NCI-H1105 treated with DMSO at 0.1 percent for 48 hours (cell line): ENCODE measurements around the gene DCAF8L2.
"Not testable (repeated sequence)": the region's sequence is repeated elsewhere in the genome, so short reads cannot be mapped to it uniquely, and the experiment has no call there.

ENCODE experiments used
- DNase-seq: peaks from one replicate; lab custom pipeline; 2025; lab: John Stamatoyannopoulos, UW

DCAF8L2 gene

DNA sequence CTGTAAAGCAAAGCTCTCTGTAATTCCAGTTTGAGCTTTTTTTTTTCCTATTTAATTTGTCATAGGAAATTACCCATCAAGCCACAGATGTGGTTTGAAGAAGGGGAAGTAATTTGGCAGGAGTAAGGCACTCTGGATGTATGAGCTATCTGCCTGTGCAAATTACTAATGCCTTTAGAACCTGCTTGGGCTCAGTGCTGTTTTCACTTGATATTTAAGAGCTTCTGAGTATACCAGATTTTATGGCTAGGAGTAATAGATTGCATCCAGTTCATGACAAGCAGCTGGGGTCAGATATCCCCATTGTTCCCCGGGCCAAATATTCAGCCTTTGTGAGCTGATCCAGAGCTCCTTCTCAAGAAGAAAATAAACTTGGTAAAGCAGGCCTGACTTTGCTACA, 89.1 kb downstream of the DCAF8L2 start:
- no peak for DNase-seq

DNA sequence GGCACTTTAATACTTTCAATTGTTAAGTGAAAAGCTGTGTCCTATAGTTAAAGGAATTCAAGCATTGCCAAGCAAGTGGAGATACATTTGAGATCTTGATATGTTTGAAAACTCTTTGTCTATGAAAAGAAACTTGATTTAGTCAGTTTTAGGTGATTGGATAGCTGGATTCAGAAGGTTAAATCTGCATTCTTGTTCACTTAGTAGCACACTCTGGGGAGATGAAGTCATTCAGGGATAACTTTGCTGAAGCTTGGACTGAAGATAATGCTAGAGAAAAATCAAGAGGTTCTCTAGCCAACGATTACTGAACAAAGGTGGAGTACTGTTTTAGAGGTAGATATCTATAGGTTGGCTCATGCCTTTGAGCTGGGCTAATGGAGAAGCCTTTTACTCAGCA, 90.6 kb downstream of the DCAF8L2 start:
- DNase-seq: no peak

DNA sequence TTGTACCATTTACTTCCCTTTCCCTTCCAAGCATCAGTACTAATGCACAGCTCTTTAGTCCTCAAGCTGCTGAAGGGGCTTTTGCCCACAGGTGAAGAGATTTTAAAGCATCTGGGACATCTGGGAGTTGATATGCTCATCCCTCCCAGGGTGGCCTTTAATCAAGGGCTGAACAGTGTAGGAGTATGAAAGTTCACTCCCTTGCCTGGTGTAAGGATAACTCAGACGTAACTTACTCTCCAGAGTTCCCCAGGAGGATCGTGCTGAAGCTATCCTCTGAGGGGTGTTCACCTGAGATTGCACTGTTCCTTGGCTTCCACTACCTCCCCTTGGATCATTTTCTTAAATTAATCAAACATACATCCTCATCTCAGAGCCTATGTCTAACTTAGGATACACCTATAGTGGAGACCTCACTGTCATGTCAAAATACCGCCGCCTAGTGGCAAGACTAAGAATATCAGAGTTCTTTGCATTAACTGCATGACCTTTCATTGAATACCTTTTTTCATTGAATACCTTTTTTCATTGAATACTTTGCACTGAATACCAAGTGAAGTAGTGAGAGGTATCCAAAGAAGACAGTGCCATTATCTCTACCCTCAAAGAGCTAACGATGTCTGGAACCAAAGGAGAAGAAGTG, 93.5 kb downstream of the DCAF8L2 start:
- DNase-seq: peak; percentile 1

DNA sequence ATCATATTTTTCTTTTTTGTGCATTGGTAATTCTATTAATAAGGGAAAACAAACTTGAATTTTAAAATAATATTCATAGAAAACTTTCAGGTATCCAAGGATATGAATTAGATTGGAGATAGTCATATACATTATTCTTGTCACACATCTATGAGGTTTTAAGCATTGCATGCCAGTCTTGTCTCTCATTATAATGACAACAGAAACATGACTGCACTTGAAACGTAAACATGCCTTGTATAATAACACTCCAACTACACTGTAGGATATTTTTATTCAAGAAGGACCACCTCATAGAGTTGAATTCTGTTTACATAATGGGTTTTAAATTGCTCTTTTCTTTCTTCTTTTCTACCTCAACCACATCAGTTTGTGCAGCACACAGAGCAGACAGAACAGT, 104.5 kb downstream of the DCAF8L2 start:
- DNase-seq: no peak

DNA sequence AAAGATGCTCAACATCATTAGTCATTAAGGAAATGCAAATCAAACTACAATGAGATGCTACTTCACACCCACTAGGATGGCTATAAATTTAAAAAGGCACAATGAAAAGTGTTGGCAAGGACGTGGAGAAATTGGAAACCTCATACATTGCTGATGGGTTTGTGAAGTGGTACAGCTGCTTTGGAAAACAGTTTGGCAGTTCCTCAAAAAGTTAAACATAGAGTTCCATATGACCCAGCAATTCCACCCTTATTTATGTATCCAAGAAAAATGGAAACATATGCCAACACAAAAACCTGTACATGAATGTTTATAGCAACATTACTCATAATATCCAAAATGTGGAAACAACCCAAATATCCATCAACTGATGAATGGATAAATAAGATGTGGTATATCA, 116.4 kb downstream of the DCAF8L2 start:
- DNase-seq: no peak

GRCh38 chrX:27715610-27716009, 125.5 kb downstream of the DCAF8L2 start:
- no peak for DNase-seq

DNA sequence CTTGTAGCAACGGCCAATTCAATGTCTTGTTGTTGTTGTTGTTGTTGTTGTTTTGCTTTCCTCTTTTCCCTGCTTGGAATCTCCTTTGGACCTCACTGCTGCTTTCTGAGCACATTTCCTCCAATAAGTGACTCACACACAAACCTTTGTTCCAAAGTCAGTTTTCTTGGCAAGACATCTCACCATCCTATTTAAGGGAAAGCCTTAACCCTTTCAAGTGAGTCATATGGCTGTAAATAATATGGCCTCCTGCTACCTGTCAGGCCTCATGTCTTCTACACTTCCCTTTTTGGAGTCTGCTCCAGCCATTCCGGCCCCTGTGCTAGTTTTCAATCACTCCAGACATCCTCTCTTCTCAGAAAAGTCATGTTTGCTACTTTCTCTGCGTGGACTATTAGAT, 138.1 kb downstream of the DCAF8L2 start:
- DNase-seq: no peak

- DNase-seq: no peak
Measured at GRCh38 chrX:27731962-27732361, 141.8 kb downstream of the DCAF8L2 start.

DNA sequence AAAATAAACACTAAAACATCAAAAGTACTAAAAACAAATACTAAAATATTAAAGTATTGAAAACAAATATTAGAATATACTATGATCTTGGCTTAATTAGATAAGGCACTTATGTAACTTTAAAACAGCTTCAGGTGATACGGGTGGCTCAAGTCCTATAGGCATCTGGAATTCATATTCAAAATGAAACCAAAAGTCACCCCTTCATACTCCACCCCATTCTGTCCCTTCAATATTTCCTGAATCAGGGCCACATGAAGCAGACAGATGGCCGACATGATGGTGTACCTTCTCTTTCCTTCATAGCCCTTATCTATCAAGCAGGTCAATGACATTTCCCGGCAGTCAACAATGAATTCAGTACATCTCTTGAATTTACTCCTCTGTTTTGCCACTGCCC, 145.8 kb downstream of the DCAF8L2 start:
- DNase-seq: no peak

DNA sequence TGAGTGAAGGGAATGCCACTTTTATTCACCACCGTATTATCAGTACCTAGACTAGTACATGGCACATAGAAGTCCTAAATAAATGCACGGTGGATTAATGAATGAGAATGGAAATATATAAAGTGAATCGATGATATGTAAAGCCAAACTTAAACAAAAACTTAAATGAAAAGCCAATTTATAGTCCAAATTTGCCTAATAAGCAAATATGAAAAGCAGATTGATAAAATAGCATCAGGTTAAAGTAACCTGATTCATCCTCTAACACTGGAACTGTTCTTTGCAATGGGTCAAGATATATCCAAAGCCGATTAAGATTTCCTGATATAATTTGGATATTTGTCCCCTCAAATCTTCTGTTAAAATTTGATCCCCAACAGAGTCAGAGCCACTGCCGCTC, 150.8 kb downstream of the DCAF8L2 start:
- no peak for DNase-seq

DNA sequence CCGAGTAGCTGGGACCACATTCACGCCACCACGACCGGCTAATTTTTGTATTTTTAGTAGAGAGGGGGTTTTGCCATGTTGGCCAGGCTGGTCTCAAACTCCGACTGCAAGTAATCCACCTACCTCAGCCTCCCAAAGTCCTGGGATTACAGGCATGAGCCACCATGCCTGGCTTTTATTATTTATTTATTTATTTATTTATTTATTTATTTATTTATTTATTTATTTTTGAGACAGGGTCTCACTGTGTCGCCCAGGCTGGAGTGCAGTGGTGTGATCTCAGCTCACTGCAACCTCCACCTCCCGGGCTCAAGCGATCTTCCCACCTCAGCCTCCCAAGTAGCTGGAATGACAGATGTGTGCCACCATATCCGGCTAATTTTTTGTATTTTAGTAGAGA, 153.4 kb downstream of the DCAF8L2 start:
- DNase-seq: not testable (repeated sequence)

DNA sequence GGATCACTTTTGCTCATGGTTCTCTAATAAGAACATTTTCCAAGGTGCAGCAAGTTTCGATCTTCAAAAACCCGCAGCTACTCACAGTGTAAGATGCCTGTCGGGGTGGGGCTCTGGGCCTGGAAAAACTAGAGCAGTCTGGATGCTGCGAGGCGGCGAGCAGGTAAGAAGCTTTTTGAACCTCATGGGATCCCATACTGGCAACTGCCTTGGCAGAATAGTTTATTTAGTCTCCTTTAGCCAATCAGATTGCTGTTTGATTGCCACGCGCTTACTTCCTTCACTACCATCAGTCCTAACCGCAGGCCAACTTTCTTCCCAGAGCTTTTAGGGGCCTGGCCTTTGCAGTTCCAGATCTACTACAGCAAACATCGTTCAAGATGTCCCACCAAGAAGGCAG, 156.4 kb downstream of the DCAF8L2 start:
- DNase-seq: no peak

DNA sequence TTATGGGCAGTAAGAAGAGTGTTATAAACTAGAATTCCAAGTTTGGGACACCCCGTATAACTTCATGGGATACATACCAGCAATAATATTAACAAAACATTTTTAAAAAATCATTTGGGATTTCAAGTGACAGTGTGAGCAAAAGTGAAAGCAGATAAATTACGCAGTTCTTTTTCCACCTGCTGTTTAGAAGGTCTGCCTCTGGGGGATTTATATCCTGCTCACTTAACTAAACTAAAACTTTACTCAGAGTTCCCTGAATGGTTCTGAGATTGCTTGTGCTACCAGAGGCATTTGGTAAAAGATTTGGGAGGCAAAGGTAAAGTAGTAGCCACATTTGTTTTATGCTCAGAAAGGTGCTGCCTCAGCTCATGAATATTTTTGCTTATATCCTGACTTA, 160.2 kb downstream of the DCAF8L2 start:
- not testable (repeated sequence) for DNase-seq

- DNase-seq: no peak
Measured at GRCh38 chrX:27751976-27752375, 161.8 kb downstream of the DCAF8L2 start.

GRCh38 chrX:27765718-27766117, 175.6 kb downstream of the DCAF8L2 start:
- no peak for DNase-seq

DNA sequence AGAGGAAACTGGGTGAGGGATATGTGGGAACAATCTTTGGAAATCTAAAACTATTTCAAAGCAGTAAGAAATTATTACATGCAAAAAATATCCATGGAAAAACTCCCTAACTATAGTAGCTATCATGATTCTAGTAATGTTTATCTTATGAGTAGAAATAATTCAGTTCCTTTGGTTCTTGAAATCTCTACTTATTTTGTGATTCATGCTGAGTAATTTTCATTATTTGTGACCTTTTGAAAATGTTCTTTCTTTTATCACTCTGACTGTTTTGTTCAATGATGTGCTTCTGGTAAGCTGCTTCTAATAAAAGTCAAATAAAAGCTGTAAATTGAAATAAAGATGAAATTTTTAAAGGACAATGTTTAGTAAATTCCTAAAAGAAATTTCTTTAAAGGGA, 177.2 kb downstream of the DCAF8L2 start:
- DNase-seq: no peak

- DNase-seq: no peak
Measured at GRCh38 chrX:27775984-27776383, 185.8 kb downstream of the DCAF8L2 start.

DNA sequence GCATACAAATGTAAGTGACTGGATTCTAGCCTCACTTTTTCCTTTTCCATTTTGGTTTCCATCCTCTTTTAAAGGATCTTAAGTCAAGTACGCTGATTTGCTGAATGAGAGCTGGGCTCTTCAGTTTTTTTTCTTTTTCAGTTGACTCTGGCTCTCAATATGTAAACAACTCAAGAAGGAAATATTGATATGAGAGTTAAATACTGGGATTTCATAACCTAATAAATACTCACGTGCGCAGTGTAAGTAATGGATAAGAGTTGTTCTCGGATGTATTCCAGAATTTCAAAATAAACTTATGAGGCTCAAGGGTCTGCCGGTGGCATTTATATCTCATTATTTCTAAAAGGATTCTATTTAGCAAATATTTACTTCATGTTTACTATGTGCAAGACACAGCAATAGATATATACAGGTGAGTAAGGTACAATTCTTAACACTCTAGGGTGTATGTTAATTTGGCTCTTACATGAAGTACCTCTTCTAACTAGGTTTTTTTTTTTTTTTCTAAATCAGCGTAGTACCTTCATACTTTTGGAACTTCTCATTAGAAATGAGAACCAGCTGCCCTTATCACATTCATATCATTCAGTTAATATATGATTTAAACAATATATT, 206.6 kb downstream of the DCAF8L2 start:
- no peak for DNase-seq

GRCh38 chrX:27797575-27797974, 207.4 kb downstream of the DCAF8L2 start:
- no peak for DNase-seq
